B cell (primary cell): ENCODE results near the gene PLCB4.

Experiments used
- CTCF ChIP-seq: fragments of 200-600 bp; IDR thresholded peaks from one replicate; pipeline ENCODE4 v1.8.0; 2022; ENCODE audit warnings: antibody characterized with exemption, mild to moderate bottlenecking
- EZH2 ChIP-seq: IDR thresholded peaks from 2 replicates; pipeline ENCODE4 v1.6.1; 2012; ENCODE audit warnings: borderline replicate concordance, low read depth, mild to moderate bottlenecking, moderate library complexity, low read length; ENCODE audit not compliant: insufficient read depth, poor library complexity, severe bottlenecking

- TF ChIP-seq CTCF (no peak), EZH2 (no peak)
These were observed 261.3 kb downstream of the PLCB4 start for GRCh38 chr20:9330151-9330550.
